Neuronal stem cell (in vitro differentiated cells): ENCODE measurements around the gene GPD2.

Experiments
- DNase-seq: peaks from one replicate; pipeline ENCODE4 v3.0.0-alpha.2; 2013; ENCODE audit warnings: low spot score
- H2AFZ ChIP-seq: one replicate; pipeline ENCODE4 v1.6.1; 2013; ENCODE audit warnings: mild to moderate bottlenecking, low read length, inconsistent platforms
- H2AK5ac ChIP-seq: 2 replicates; pipeline ENCODE4 v1.6.1; 2013; ENCODE audit warnings: low read depth, mild to moderate bottlenecking, inconsistent platforms, low read length, moderate library complexity, mixed read lengths
- H2BK120ac ChIP-seq: 2 replicates; pipeline ENCODE4 v1.6.1; 2013; ENCODE audit warnings: low read depth, mild to moderate bottlenecking, inconsistent platforms, low read length, moderate library complexity, mixed read lengths
- H2BK12ac ChIP-seq: one replicate; pipeline ENCODE4 v1.6.1; 2013; ENCODE audit warnings: low read length, inconsistent platforms
- H2BK15ac ChIP-seq: 2 replicates; pipeline ENCODE4 v1.6.1; 2013; ENCODE audit warnings: mild to moderate bottlenecking, low read length, inconsistent platforms, mixed read lengths
- H2BK5ac ChIP-seq: one replicate; pipeline ENCODE4 v1.6.1; 2013; ENCODE audit warnings: inconsistent platforms, mild to moderate bottlenecking, low read length, moderate library complexity
- H3K14ac ChIP-seq: one replicate; pipeline ENCODE4 v1.6.1; 2013; ENCODE audit warnings: low read length, inconsistent platforms
- H3K18ac ChIP-seq: 2 replicates; pipeline ENCODE4 v1.6.1; 2013; ENCODE audit warnings: low read length, inconsistent platforms
- H3K23ac ChIP-seq: 2 replicates; pipeline ENCODE4 v1.6.1; 2013; ENCODE audit warnings: low read depth, mild to moderate bottlenecking, mixed read lengths, low read length, inconsistent platforms; ENCODE audit not compliant: poor library complexity
- H3K27ac ChIP-seq: replicated peaks from 3 replicates; pipeline ENCODE4 v1.5.1; 2013; ENCODE audit warnings: low read length, inconsistent platforms
- H3K27me3 ChIP-seq, 3 experiments: 2 replicates each; pipeline ENCODE4 v1.6.1; 2013; ENCODE audit warnings: low read length in 3 of 3, mild to moderate bottlenecking in 2 of 3, inconsistent platforms in 1 of 3, low read depth in 1 of 3, mixed read lengths in 1 of 3, moderate library complexity in 1 of 3; ENCODE audit not compliant: control insufficient read depth in 3 of 3, insufficient read depth in 3 of 3
- H3K36me3 ChIP-seq, 2 donors: replicated peaks in 1 of 2; 2 replicates each; pipeline ENCODE4 v1.6.1; 2013; ENCODE audit warnings: low read length in 2 of 2; ENCODE audit not compliant: control insufficient read depth in 2 of 2, insufficient read depth in 2 of 2
- H3K4ac ChIP-seq: 2 replicates; pipeline ENCODE4 v1.6.1; 2013; ENCODE audit warnings: inconsistent platforms, mild to moderate bottlenecking, low read length, moderate library complexity
- H3K4me1 ChIP-seq, 2 donors: 1 replicate in 1 of 2; 2 replicates in 1 of 2; pipeline ENCODE4 v1.6.1; 2013; ENCODE audit warnings: low read length in 2 of 2, low read depth in 1 of 2; ENCODE audit not compliant: control insufficient read depth in 2 of 2, insufficient read depth in 1 of 2
- H3K4me2 ChIP-seq: one replicate; pipeline ENCODE4 v1.6.1; 2013; ENCODE audit warnings: mild to moderate bottlenecking, low read length, inconsistent platforms; ENCODE audit not compliant: insufficient read depth, poor library complexity, severe bottlenecking
- H3K4me3 ChIP-seq, 2 donors: 2 replicates each; pipeline ENCODE4 v1.5.1; 2013; ENCODE audit warnings: low read length in 2 of 2, mild to moderate bottlenecking in 2 of 2, inconsistent platforms in 1 of 2, moderate library complexity in 1 of 2
- H3K79me1 ChIP-seq: one replicate; pipeline ENCODE4 v1.6.1; 2013; ENCODE audit warnings: low read depth, mild to moderate bottlenecking, inconsistent platforms, low read length, moderate library complexity
- H3K9ac ChIP-seq: one replicate; pipeline ENCODE4 v1.6.1; 2013; ENCODE audit warnings: mild to moderate bottlenecking, low read depth, low read length, inconsistent platforms; ENCODE audit not compliant: poor library complexity
- H3K9me3 ChIP-seq, 2 donors: replicated peaks in 1 of 2; 2 replicates each; pipeline versions ENCODE3 to v1.6.1; 2013; ENCODE audit warnings: low read length in 2 of 2, mild to moderate bottlenecking in 2 of 2, inconsistent platforms in 1 of 2, low read depth in 1 of 2, mixed read lengths in 1 of 2, moderate library complexity in 1 of 2; ENCODE audit not compliant: control insufficient read depth in 2 of 2, insufficient read depth in 1 of 2
- H4K8ac ChIP-seq: one replicate; pipeline ENCODE4 v1.6.1; 2013; ENCODE audit warnings: low read depth, mild to moderate bottlenecking, inconsistent platforms, low read length, moderate library complexity
- H4K91ac ChIP-seq: one replicate; pipeline ENCODE4 v1.6.1; 2013; ENCODE audit warnings: low read length, low read depth, mild to moderate bottlenecking, inconsistent platforms; ENCODE audit not compliant: poor library complexity
- WGBS, 2 donors: extraction: QIAGEN DNeasy Blood & Tissue Kit; methylation state at CpG; one replicate each; pipeline ENCODE4 v1.1.7; 2013; ENCODE audit warnings: missing lambda C conversion rate in 2 of 2, mixed read lengths in 1 of 2; ENCODE audit not compliant: insufficient read length in 2 of 2, insufficient replicate concordance in 1 of 2; ENCODE audit errors: extremely low coverage in 2 of 2; 5-methylcytosine and 5-hydroxymethylcytosine counted together

Gene GPD2

GRCh38 chr2:156625360-156626170 lies 189.4 kb downstream of the GPD2 start:
- no peak overlapping the region for H3K14ac ChIP-seq
- H3K79me1 ChIP-seq, result no peaks in the 10 kb centered on the region
- no CpG with 5 or more reads among the region's 5 CpGs for WGBS, 2 donors
- H2BK120ac ChIP-seq, result no peak overlapping the region
- no peak overlapping the region for H2AK5ac ChIP-seq
- no peak overlapping the region for H4K8ac ChIP-seq
- DNase-seq, result no peak
- H3K4me2 ChIP-seq, result no peak overlapping the region
- no peak overlapping the region for H2BK5ac ChIP-seq
- H3K9ac ChIP-seq, result no peak overlapping the region
- no peak overlapping the region for H2BK15ac ChIP-seq
- H3K36me3 ChIP-seq, result no peaks in the 10 kb centered on the region
- H2AFZ ChIP-seq, result no peak overlapping the region
- H3K23ac ChIP-seq, result no peak overlapping the region
- H3K9me3 ChIP-seq, result no peaks in the 10 kb centered on the region
- H3K27me3 ChIP-seq, result no peaks in the 10 kb centered on the region
- H3K4ac ChIP-seq, result no peak overlapping the region
- H3K4me3 ChIP-seq, result peak overlapping the region in 1 of 2 donors; percentile 34
- no peak overlapping the region for H2BK12ac ChIP-seq
- H3K4me1 ChIP-seq, result no peaks in the 10 kb centered on the region
- no peak overlapping the region for H3K27ac ChIP-seq
- no peak overlapping the region for H3K18ac ChIP-seq
- no peak overlapping the region for H4K91ac ChIP-seq

- Histone ChIP-seq H3K4me1 (peaks cover 0 to 2% of the 10 kb centered on the region in 2 donors), H4K91ac (no peak overlapping the region), H3K4me3 (no peak overlapping the region), H3K4ac (no peak overlapping the region), H4K8ac (no peak overlapping the region), H2AK5ac (no peak overlapping the region), H3K18ac (no peak overlapping the region), H3K9me3 (no peaks in the 10 kb centered on the region), H3K27ac (no peak overlapping the region), H2BK12ac (no peak overlapping the region), H3K4me2 (no peak overlapping the region), H2BK5ac (no peak overlapping the region), H3K23ac (no peak overlapping the region), H2BK15ac (no peak overlapping the region), H3K36me3 (no peaks in the 10 kb centered on the region), H3K9ac (no peak overlapping the region), H3K14ac (no peak overlapping the region), H3K79me1 (no peaks in the 10 kb centered on the region), H3K27me3 (no peaks in the 10 kb centered on the region), H2BK120ac (no peak overlapping the region), H2AFZ (no peak overlapping the region)
- no CpG with 5 or more reads among the region's 1 CpG for WGBS, 2 donors
- no peak for DNase-seq
Measured at GRCh38 chr2:156626931-156627330, 190.8 kb downstream of the GPD2 start.

GRCh38 chr2:156630579-156631337 lies 194.6 kb downstream of the GPD2 start:
- Histone ChIP-seq H3K9me3 (no peaks in the 10 kb centered on the region), H3K27ac (no peak overlapping the region), H2BK5ac (no peak overlapping the region), H2AFZ (no peak overlapping the region), H3K27me3 (no peaks in the 10 kb centered on the region), H2AK5ac (no peak overlapping the region), H3K79me1 (no peaks in the 10 kb centered on the region), H3K9ac (no peak overlapping the region), H2BK12ac (no peak overlapping the region), H3K4me3 (no peak overlapping the region), H4K91ac (no peak overlapping the region), H3K23ac (no peak overlapping the region), H3K4me1 (peaks cover 0 to 2% of the 10 kb centered on the region in 2 donors), H3K4me2 (no peak overlapping the region), H3K36me3 (no peaks in the 10 kb centered on the region), H4K8ac (no peak overlapping the region), H2BK15ac (no peak overlapping the region), H2BK120ac (no peak overlapping the region), H3K18ac (no peak overlapping the region), H3K4ac (no peak overlapping the region), H3K14ac (no peak overlapping the region)
- WGBS, 2 donors, result no CpG with 5 or more reads among the region's 1 CpG
- no peak for DNase-seq

GRCh38 chr2:156635646-156636045 lies 199.5 kb downstream of the GPD2 start:
- Histone ChIP-seq H3K18ac (no peak overlapping the region), H3K4ac (no peak overlapping the region), H3K14ac (no peak overlapping the region), H2AK5ac (no peak overlapping the region), H3K9ac (no peak overlapping the region), H3K9me3 (no peaks in the 10 kb centered on the region), H3K27me3 (no peaks in the 10 kb centered on the region), H2BK5ac (no peak overlapping the region), H2BK15ac (no peak overlapping the region), H3K4me2 (no peak overlapping the region), H2BK120ac (no peak overlapping the region), H4K8ac (no peak overlapping the region), H3K36me3 (no peaks in the 10 kb centered on the region), H4K91ac (no peak overlapping the region), H3K23ac (no peak overlapping the region), H3K4me1 (peaks cover 0 to 4% of the 10 kb centered on the region in 2 donors), H2BK12ac (no peak overlapping the region), H3K27ac (no peak overlapping the region), H3K79me1 (no peaks in the 10 kb centered on the region), H2AFZ (no peak overlapping the region), H3K4me3 (no peak overlapping the region)
- WGBS, 2 donors, result no CpG with 5 or more reads among the region's 3 CpGs
- no peak for DNase-seq
